ENCODE data around the gene SLC8A1.

SLC8A1 gene

DNA sequence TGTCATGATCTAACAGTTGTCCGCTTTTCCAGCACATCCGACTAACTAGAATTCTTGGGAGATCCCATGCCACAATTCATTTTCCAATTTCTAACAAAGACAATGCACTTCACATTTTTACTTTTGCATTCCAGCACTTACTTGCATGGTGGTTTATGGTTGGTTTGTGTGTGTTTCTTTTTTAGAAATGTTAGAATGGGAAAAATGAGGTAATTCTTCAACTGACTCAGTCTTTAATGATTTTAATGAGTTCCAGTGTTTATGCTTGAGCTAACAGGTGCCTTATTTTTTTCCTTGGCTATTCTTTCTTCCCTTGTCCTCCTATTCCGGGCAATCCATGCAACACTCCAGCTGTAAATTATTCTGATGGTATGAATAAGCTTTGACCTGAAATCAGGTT lies 46.4 kb downstream of the SLC8A1 start:
- Histone ChIP-seq H3K4me3 (ENCODE audit: low read length) (no peak overlapping the region), H3K36me3 (ENCODE audit: insufficient read depth, low read length) (no peaks in the 10 kb centered on the region), H3K4me1 (ENCODE audit: insufficient read depth, low read length) (no peaks in the 10 kb centered on the region)

DNA sequence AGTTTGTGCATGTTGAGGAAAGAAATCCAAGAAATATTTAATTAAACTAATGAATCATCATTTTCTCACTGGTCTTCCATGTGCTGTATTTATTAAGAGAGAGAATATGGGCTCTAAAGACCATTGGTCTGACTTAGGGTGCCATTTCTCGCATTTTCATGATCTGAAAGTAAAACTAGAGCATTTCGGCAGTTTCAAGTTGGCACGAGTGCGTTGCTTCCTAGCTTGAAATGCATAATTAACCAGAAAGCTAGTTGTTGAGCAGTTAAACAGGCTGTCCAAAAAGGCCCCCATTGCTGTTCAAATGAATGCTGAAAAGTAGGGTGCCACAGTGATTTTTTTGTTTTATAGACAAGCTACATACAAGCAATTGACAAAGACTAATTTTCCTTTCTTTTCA lies 47.4 kb downstream of the SLC8A1 start:
- Histone ChIP-seq H3K27me3 (ENCODE audit: insufficient read depth, low read length) (no peaks in the 10 kb centered on the region), H2AFZ (ENCODE audit: low read depth, low read length) (no peak overlapping the region), H3K4me1 (ENCODE audit: insufficient read depth, low read length) (no peaks in the 10 kb centered on the region), H3K9me3 (ENCODE audit: low read length) (no peaks in the 10 kb centered on the region), H3K36me3 (ENCODE audit: insufficient read depth, low read length) (no peaks in the 10 kb centered on the region), H3K4me3 (ENCODE audit: low read length) (no peak overlapping the region)

More for the DNA sequence above, 46.4 kb downstream of the SLC8A1 start:
- H2AFZ ChIP-seq (ENCODE audit: low read depth, low read length): no peak overlapping the region
- no peaks in the 10 kb centered on the region for H3K27me3 ChIP-seq (ENCODE audit: insufficient read depth, low read length)
- no peaks in the 10 kb centered on the region for H3K9me3 ChIP-seq (ENCODE audit: low read length)

DNA sequence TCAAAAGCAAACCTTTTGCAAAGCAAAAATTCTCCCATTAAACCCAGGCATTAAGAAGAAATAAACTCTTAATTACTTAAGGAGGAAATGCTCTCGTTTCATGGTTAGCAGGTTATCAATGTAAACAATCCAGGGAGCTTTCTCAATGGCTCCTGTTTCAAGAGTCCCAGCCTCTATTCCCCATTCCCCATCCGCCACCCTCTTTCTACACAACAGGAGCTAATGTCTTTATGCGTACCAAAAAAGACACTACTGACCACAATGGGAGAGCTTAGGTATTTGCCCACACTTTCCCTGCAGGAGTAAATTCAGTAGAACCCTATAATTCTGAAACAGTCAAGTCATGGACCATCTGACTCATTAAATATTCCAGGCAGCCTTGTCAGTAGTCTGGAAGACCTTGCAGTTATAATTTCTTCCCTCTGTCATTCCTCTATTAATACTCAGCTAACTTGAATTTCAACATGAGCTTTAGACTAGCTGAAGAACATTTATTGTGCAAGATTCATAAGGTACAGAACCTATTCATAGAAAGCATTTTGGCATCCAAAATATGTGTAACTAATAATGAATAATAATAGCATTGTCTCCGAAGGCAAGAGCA lies 48.6 kb downstream of the SLC8A1 start:
- H3K27me3 ChIP-seq (ENCODE audit: insufficient read depth, low read length): no peaks in the 10 kb centered on the region
- H3K36me3 ChIP-seq (ENCODE audit: insufficient read depth, low read length): no peaks in the 10 kb centered on the region
- H3K4me1 ChIP-seq (ENCODE audit: insufficient read depth, low read length): no peaks in the 10 kb centered on the region
- no peak overlapping the region for H2AFZ ChIP-seq (ENCODE audit: low read depth, low read length)
- H3K9me3 ChIP-seq (ENCODE audit: low read length): no peaks in the 10 kb centered on the region
- no peak overlapping the region for H3K4me3 ChIP-seq (ENCODE audit: low read length)

DNA sequence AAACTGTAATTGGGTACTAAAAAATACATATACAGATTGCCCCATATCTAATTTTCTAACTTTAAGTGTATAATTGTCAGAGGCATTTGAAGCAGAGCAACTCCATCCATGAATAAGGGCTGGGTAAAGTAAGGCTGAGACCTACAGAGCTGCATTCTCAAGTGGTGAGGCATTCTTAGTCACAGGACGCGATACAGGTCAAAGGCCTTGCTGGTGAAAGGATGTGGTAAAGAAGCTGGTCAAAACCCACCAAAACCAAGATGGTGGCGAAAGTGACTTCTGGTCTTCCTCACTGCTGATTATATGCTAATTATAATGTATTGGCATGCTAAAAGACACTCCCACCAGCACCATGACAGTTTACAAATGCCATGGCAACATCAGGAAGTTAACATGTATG lies 50.0 kb downstream of the SLC8A1 start:
- Histone ChIP-seq H3K27me3 (ENCODE audit: insufficient read depth, low read length) (no peaks in the 10 kb centered on the region), H3K36me3 (ENCODE audit: insufficient read depth, low read length) (no peaks in the 10 kb centered on the region), H3K4me1 (ENCODE audit: insufficient read depth, low read length) (no peaks in the 10 kb centered on the region), H3K9me3 (ENCODE audit: low read length) (no peaks in the 10 kb centered on the region), H3K4me3 (ENCODE audit: low read length) (no peak overlapping the region), H2AFZ (ENCODE audit: low read depth, low read length) (no peak overlapping the region)

DNA sequence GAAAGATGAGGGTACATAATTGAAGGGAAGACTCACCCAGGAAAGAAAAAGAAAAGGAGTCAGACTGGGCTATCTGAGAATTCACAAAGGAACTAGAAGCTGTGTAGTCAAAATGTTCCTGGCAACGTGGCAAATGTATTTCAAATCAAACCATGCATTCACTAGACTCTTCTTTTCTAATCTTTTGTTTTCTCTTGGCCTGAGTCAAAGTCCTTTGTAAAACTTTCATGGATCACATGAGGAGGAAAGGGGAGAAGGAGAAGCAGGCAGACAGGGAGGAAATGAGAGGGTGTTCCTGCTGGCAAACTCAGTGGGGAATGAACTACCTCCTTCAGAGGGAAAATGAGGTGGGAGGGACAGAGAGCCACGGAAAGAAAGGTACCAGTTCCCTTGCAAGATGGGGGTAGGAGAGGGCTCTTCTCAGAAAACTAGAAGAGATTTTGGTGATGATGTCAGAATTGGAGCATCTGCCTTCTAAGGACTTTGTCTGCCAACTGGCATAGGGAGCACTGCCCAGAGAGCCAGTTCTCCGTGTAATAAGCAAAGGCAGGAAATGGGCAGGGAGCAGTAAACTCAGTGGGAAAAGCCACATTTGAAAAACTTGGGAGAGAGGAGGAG lies 51.4 kb downstream of the SLC8A1 start:
- no peaks in the 10 kb centered on the region for H3K4me1 ChIP-seq (ENCODE audit: insufficient read depth, low read length)
- no peak overlapping the region for H2AFZ ChIP-seq (ENCODE audit: low read depth, low read length)
- H3K36me3 ChIP-seq (ENCODE audit: insufficient read depth, low read length): no peaks in the 10 kb centered on the region
- H3K9me3 ChIP-seq (ENCODE audit: low read length): no peaks in the 10 kb centered on the region
- no peaks in the 10 kb centered on the region for H3K27me3 ChIP-seq (ENCODE audit: insufficient read depth, low read length)
- no peak overlapping the region for H3K4me3 ChIP-seq (ENCODE audit: low read length)

DNA sequence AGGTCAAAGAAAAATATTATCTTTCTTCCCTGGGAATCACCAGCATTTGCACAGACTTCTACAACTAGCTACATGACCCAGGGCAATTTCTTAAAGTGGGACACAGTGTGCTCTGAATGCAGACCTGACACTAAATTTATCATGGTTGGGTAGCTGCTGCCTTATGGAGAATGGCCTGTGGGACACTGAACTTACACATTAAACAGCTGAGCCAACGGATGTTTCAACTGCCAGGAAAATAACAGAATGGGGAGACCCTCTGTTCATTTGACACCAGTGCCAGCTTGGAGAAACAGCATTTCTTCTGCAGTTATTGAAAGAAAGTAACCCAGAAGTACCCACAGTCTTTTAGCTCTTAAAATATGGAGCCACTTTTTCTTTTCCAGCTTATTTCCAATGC lies 54.1 kb downstream of the SLC8A1 start:
- Histone ChIP-seq H2AFZ (ENCODE audit: low read depth, low read length) (no peak overlapping the region), H3K4me1 (ENCODE audit: insufficient read depth, low read length) (no peaks in the 10 kb centered on the region), H3K9me3 (ENCODE audit: low read length) (no peaks in the 10 kb centered on the region), H3K27me3 (ENCODE audit: insufficient read depth, low read length) (no peaks in the 10 kb centered on the region), H3K36me3 (ENCODE audit: insufficient read depth, low read length) (no peaks in the 10 kb centered on the region), H3K4me3 (ENCODE audit: low read length) (no peak overlapping the region)

DNA sequence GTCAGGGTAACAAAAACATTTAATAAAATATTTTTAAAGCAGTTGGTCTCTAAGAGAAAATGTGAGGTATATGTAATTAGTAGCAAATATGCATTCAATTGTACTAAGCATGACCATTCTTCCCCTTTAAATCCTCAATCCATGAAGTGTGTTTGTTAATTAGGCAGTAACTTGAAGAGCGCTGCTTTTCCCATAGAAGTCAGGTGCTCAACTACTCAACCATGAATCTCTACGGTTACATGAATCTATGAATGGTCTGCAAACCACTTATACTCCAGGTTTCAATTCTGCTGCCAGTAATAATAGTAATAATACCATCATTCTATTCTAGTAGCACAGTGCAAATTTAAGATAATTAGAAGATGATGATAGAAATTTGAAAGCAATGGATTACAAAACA lies 55.8 kb downstream of the SLC8A1 start:
- Histone ChIP-seq H3K27me3 (ENCODE audit: insufficient read depth, low read length) (no peaks in the 10 kb centered on the region), H3K36me3 (ENCODE audit: insufficient read depth, low read length) (no peaks in the 10 kb centered on the region), H3K4me3 (ENCODE audit: low read length) (no peak overlapping the region)

DNA sequence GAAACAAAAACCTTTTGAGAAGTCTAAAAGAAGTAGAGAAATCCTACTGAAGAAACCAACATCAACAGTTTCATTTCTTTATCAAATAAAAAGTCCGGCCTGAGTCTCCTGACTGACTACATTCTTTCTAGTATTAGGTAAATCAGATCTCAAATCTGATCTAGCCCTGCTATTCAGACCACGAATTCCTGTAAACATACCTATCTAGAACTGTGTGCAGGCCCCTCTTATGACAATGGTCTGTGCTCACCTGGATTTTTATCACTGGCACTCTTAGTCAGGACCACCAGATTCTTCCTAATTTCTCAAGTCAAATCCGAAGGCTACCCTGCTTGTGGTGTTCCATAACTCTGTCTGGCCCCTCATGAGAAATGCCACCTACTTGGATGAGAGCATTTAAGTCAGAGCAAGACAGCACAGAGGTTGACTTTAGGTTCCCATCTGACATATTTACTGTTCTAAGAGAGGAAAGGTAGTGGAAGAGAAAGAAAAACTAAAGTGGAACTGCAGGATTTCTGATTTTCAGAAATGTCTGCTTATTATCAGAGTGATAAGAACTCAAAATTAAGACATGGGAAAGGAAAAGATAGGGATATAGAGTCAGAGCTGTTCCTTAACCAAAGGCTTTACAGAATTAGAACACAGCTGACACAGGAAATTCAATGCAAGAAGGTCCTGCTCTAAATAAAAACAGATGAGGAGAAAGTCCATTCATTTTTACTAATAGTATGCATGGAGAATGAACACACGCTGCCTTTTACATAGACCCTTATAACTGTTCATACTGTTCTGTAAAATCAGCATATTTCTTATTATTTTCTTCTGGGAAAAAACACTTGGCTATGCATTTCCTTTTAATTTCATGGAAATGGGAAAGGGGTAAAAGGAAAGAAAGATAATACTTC lies 56.5 kb downstream of the SLC8A1 start:
- no peak overlapping the region for H3K4me3 ChIP-seq (ENCODE audit: low read length)
- H2AFZ ChIP-seq (ENCODE audit: low read depth, low read length): no peak overlapping the region
- no peaks in the 10 kb centered on the region for H3K36me3 ChIP-seq (ENCODE audit: insufficient read depth, low read length)
- H3K9me3 ChIP-seq (ENCODE audit: low read length): no peaks in the 10 kb centered on the region
- H3K4me1 ChIP-seq (ENCODE audit: insufficient read depth, low read length): no peaks in the 10 kb centered on the region
- H3K27me3 ChIP-seq (ENCODE audit: insufficient read depth, low read length): no peaks in the 10 kb centered on the region

More for the DNA sequence above, 55.8 kb downstream of the SLC8A1 start:
- Histone ChIP-seq H3K9me3 (ENCODE audit: low read length) (no peaks in the 10 kb centered on the region), H3K4me1 (ENCODE audit: insufficient read depth, low read length) (no peaks in the 10 kb centered on the region), H2AFZ (ENCODE audit: low read depth, low read length) (no peak overlapping the region)

DNA sequence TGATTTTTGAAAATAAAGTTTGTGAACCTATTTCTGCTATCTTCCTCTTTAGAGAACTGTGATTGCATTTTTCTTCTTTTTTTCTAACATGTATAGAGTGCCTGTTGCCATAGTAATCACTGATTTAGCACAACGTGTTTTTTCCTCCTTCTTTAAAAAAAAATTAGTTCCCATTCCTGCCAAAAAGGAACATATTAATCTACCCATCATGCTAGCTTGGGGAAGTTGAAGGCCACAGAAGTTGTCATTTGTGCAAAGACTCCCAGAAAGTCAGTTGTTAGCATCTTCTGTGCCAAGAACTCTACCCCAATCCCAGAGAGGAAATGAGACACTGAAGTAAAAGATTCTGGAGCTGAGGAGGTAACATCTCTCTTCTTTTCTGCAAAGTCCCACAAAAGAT lies 57.3 kb downstream of the SLC8A1 start:
- H2AFZ ChIP-seq (ENCODE audit: low read depth, low read length): no peak overlapping the region
- no peaks in the 10 kb centered on the region for H3K27me3 ChIP-seq (ENCODE audit: insufficient read depth, low read length)
- H3K4me3 ChIP-seq (ENCODE audit: low read length): no peak overlapping the region
- no peaks in the 10 kb centered on the region for H3K36me3 ChIP-seq (ENCODE audit: insufficient read depth, low read length)
- no peaks in the 10 kb centered on the region for H3K4me1 ChIP-seq (ENCODE audit: insufficient read depth, low read length)
- no peaks in the 10 kb centered on the region for H3K9me3 ChIP-seq (ENCODE audit: low read length)

DNA sequence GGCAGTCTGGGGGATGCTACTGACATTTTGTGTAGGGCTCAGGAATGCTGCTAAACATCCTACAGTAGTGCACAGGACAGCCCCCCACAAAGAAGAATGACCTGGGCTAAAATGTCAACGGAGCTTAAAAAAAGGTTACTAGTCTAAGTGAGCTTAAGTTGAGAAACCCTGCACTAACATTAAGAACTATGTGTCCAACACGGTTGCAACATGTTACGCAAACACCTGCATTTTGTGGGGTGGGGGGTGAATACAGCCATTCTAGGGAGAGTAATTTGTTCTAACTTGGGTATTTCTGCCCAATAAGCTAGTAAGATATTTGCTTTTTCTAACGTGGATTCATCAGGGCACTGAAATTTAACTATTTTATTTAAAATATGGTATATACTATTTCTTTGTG lies 57.9 kb downstream of the SLC8A1 start:
- H3K27me3 ChIP-seq (ENCODE audit: insufficient read depth, low read length): no peaks in the 10 kb centered on the region
- no peak overlapping the region for H2AFZ ChIP-seq (ENCODE audit: low read depth, low read length)
- no peaks in the 10 kb centered on the region for H3K9me3 ChIP-seq (ENCODE audit: low read length)
- no peaks in the 10 kb centered on the region for H3K4me1 ChIP-seq (ENCODE audit: insufficient read depth, low read length)
- H3K4me3 ChIP-seq (ENCODE audit: low read length): no peak overlapping the region
- H3K36me3 ChIP-seq (ENCODE audit: insufficient read depth, low read length): no peaks in the 10 kb centered on the region

DNA sequence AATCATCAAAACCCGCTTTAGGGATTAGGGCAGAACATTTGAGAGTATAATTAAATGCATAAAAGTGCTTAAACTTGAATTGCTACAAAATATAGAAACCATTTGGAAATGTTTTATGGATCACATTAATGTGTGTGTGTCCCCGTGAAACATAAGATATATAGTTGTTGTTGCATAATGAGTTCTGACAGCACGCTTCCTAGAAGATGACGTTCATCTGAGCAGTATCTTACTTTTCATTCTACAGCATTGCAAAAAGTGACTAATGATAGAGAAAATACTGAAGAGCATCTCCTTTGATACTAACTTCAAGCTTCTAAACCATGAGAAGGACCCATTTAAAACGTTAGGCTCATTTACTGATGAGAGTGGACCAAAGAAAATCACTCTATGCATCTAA lies 63.7 kb downstream of the SLC8A1 start:
- Histone ChIP-seq H3K4me3 (ENCODE audit: low read length) (no peak overlapping the region), H3K9me3 (ENCODE audit: low read length) (no peaks in the 10 kb centered on the region), H3K4me1 (ENCODE audit: insufficient read depth, low read length) (no peaks in the 10 kb centered on the region), H3K27me3 (ENCODE audit: insufficient read depth, low read length) (no peaks in the 10 kb centered on the region), H3K36me3 (ENCODE audit: insufficient read depth, low read length) (no peaks in the 10 kb centered on the region), H2AFZ (ENCODE audit: low read depth, low read length) (no peak overlapping the region)

DNA sequence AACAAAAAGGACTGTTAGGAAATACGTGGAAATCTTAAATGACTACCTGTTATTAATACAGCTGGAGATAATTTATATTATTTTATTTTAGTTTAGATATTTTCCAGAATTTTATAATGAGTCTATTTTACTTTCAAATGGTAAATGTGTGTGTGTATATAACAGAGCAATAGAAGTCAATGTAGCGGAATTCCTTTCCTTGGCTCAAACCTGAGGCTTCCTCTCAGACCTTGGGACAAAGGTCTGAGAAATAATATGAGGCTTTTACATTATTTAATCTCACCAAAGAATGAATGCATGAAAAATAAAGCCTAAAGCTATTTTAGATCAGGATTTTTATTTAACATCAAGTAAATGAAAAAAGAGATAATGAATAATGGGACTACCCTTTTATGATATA lies 65.7 kb downstream of the SLC8A1 start:
- no peak overlapping the region for H2AFZ ChIP-seq (ENCODE audit: low read depth, low read length)
- no peaks in the 10 kb centered on the region for H3K27me3 ChIP-seq (ENCODE audit: insufficient read depth, low read length)
- H3K4me3 ChIP-seq (ENCODE audit: low read length): no peak overlapping the region
- no peaks in the 10 kb centered on the region for H3K9me3 ChIP-seq (ENCODE audit: low read length)
- no peaks in the 10 kb centered on the region for H3K36me3 ChIP-seq (ENCODE audit: insufficient read depth, low read length)
- H3K4me1 ChIP-seq (ENCODE audit: insufficient read depth, low read length): no peaks in the 10 kb centered on the region

DNA sequence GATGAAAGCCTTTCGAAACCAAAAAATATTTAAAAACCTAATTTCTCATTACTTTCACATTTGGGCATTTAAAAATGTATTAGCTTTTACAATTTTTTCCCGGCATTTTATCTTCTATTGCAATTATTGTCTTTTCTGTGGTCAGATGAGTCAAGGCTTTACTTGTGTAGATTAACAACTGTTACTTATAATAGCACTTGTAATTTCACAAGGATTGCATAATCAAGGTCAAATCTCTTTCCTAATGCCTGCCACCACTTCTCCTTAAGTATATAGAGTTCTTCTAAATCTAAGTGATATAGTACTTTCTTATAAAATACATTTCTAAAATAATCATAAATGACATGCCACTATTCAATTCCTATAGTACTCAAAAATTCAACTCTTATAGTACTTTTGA lies 67.2 kb downstream of the SLC8A1 start:
- H2AFZ ChIP-seq (ENCODE audit: low read depth, low read length): no peak overlapping the region
- H3K27me3 ChIP-seq (ENCODE audit: insufficient read depth, low read length): no peaks in the 10 kb centered on the region
- H3K4me3 ChIP-seq (ENCODE audit: low read length): no peak overlapping the region
- no peaks in the 10 kb centered on the region for H3K36me3 ChIP-seq (ENCODE audit: insufficient read depth, low read length)
- no peaks in the 10 kb centered on the region for H3K9me3 ChIP-seq (ENCODE audit: low read length)
- peaks cover 5% of the 10 kb centered on the region for H3K4me1 ChIP-seq (ENCODE audit: insufficient read depth, low read length)
